NB4 (cell line): ENCODE results near the gene KCNQ5.

Source experiments
- DNase-seq: peaks from one replicate; pipeline ENCODE4 v3.0.0; 2010; ENCODE audit warnings: low read depth
- H3K4me3 ChIP-seq: one replicate; pipeline ENCODE4 v1.5.1; 2011; ENCODE audit warnings: mild to moderate bottlenecking, low read depth, low read length, moderate library complexity
- MYC ChIP-seq: IDR thresholded peaks from 2 replicates; pipeline ENCODE4 v1.6.1; 2011; ENCODE audit warnings: low read depth, low read length
- POLR2A ChIP-seq: IDR thresholded peaks from 2 replicates; pipeline ENCODE4 v1.6.1; 2011; ENCODE audit warnings: mild to moderate bottlenecking; ENCODE audit not compliant: insufficient read length; ENCODE audit errors: extremely low read depth
- TF ChIP-seq, protein P1 (sequence below): IDR thresholded peaks from 2 replicates; pipeline ENCODE4 v1.6.1; 2011; ENCODE audit warnings: low read depth, low read length
- TF ChIP-seq, protein P2 (sequence below): IDR thresholded peaks from one replicate; pipeline ENCODE4 v1.5.1; 2012; ENCODE audit warnings: low read depth, low read length

Gene KCNQ5

GRCh38 chr6:73169111-73169510 is 547.2 kb downstream of the KCNQ5 start:
- TF ChIP-seq, protein P1, sequence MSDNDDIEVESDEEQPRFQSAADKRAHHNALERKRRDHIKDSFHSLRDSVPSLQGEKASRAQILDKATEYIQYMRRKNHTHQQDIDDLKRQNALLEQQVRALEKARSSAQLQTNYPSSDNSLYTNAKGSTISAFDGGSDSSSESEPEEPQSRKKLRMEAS, result no peak
- TF ChIP-seq, protein P2, sequence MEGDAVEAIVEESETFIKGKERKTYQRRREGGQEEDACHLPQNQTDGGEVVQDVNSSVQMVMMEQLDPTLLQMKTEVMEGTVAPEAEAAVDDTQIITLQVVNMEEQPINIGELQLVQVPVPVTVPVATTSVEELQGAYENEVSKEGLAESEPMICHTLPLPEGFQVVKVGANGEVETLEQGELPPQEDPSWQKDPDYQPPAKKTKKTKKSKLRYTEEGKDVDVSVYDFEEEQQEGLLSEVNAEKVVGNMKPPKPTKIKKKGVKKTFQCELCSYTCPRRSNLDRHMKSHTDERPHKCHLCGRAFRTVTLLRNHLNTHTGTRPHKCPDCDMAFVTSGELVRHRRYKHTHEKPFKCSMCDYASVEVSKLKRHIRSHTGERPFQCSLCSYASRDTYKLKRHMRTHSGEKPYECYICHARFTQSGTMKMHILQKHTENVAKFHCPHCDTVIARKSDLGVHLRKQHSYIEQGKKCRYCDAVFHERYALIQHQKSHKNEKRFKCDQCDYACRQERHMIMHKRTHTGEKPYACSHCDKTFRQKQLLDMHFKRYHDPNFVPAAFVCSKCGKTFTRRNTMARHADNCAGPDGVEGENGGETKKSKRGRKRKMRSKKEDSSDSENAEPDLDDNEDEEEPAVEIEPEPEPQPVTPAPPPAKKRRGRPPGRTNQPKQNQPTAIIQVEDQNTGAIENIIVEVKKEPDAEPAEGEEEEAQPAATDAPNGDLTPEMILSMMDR, result no peak
- no peak for TF ChIP-seq MYC
- TF ChIP-seq POLR2A, result no peak
- no peak overlapping the region for H3K4me3 ChIP-seq
- DNase-seq, result no peak

GRCh38 chr6:73169633-73170032 is 547.8 kb downstream of the KCNQ5 start:
- no peak for DNase-seq
- TF ChIP-seq, protein P2, result no peak
- TF ChIP-seq POLR2A (no peak), MYC (no peak)
- TF ChIP-seq, protein P1, result no peak
- no peak overlapping the region for H3K4me3 ChIP-seq

GRCh38 chr6:73174646-73175045 is 552.8 kb downstream of the KCNQ5 start:
- TF ChIP-seq, protein P1, result no peak
- TF ChIP-seq, protein P2, result no peak
- TF ChIP-seq MYC (no peak), POLR2A (no peak)
- no peak overlapping the region for H3K4me3 ChIP-seq
- no peak for DNase-seq

- DNase-seq, result no peak
- TF ChIP-seq POLR2A, result no peak
- TF ChIP-seq, protein P1, result no peak
- no peak overlapping the region for H3K4me3 ChIP-seq
Observed at GRCh38 chr6:73176057-73176456, 554.2 kb downstream of the KCNQ5 start.

- no peak for DNase-seq
- no peak overlapping the region for H3K4me3 ChIP-seq
- TF ChIP-seq MYC, result no peak
- TF ChIP-seq, protein P2, result no peak
- TF ChIP-seq, protein P1, result no peak
- no peak for TF ChIP-seq POLR2A
Observed at GRCh38 chr6:73177221-73177944, 555.5 kb downstream of the KCNQ5 start.

DNA sequence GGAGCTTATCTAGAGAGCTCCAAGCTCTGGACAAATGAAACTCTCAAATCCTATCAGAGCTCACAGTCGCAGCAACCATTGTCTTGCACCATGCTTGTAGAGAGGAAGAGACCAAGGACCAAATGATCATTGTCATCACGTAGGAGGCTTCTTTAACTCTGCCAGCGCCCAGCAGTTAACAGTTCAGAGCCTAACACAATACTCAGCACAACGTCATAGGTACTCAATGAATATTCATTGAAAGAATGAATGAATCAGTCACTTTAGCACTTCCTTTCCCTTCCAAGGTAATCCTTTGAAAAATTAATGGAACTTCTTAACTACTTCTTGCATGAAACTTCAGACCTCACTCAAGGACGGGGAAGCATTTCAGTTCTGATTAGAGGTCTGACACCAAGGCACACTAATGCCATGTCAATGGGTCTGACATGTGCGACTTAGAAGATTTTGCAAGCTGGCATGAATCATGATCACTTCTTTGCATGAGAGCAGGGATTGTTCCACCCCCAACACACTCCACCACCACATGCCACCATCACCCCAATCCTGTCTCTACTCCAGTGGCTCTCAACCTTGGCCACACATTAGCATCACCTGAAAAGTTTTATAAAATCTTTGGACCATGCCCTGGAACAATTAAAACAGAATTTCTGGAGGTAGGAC is 558.3 kb downstream of the KCNQ5 start:
- TF ChIP-seq, protein P1, result no peak
- TF ChIP-seq MYC (no peak), POLR2A (no peak)
- TF ChIP-seq, protein P2, result no peak
- DNase-seq, result peak; percentile 12
- no peak overlapping the region for H3K4me3 ChIP-seq
